Large intestine (tissue), 12 donors: ENCODE measurements around the gene FAM131B. TPM values are rescaled to one million over a fixed set of nuclear protein-coding genes. Genes with fewer than 3 reads are reported as not detected.

Source experiments
- DNase-seq, 2 donors: peaks; one replicate each; pipeline versions ENCODE4 v3.0.0 to v3.0.0-alpha.2; 2013
- H3K27ac ChIP-seq: one replicate; pipeline ENCODE4 v1.5.1; 2013; ENCODE audit warnings: low read length
- H3K27me3 ChIP-seq: 2 replicates; pipeline ENCODE4 v1.6.1; 2013; ENCODE audit warnings: low read length; ENCODE audit not compliant: control insufficient read depth, insufficient read depth
- H3K36me3 ChIP-seq: 2 replicates; pipeline ENCODE4 v1.6.1; 2013; ENCODE audit warnings: low read length; ENCODE audit not compliant: control insufficient read depth, insufficient read depth
- H3K4me1 ChIP-seq: one replicate; pipeline ENCODE4 v1.6.1; 2013; ENCODE audit warnings: low read length; ENCODE audit not compliant: control insufficient read depth, insufficient read depth
- H3K4me3 ChIP-seq: one replicate; pipeline ENCODE4 v1.5.1; 2013; ENCODE audit warnings: low read length
- H3K9me3 ChIP-seq: one replicate; pipeline ENCODE4 v1.6.1; 2013; ENCODE audit warnings: mild to moderate bottlenecking, low read depth, low read length, moderate library complexity; ENCODE audit not compliant: control insufficient read depth
- WGBS: methylation state at CpG from one replicate; pipeline ENCODE4 v1.1.5; 2013; ENCODE audit warnings: low lambda C conversion rate; ENCODE audit not compliant: insufficient coverage; 5-methylcytosine and 5-hydroxymethylcytosine counted together
- long read RNA-seq, 11 donors: transcript quantifications; one replicate each; lab custom pipeline, GENCODE V29; 2026
- polyA plus RNA-seq: library from polyadenylated mRNA; unstranded; fragments of 120-200 nt; gene quantifications from one replicate; pipeline ENCODE4 v1.2.1, GENCODE V29; 2013

Gene FAM131B
- polyA plus RNA-seq, result 5.8 TPM
- long read RNA-seq, donor 1, result 0 reads
- long read RNA-seq, donor 2, full-length matches to known transcripts, result 1 of 1 reads
- long read RNA-seq, donor 2, partial matches to known transcripts, result 0 of 1 reads
- long read RNA-seq, donor 2, other reads (novel, unspliced or antisense), result 0 of 1 reads
- long read RNA-seq, donor 3, result 0 reads
- long read RNA-seq, donor 4, result 0 reads
- long read RNA-seq, donor 5, full-length matches to known transcripts, result 3 of 93 reads
- long read RNA-seq, donor 5, partial matches to known transcripts, result 61 of 93 reads
- long read RNA-seq, donor 5, other reads (novel, unspliced or antisense), result 29 of 93 reads
- long read RNA-seq, donor 6, full-length matches to known transcripts, result 1 of 1 reads
- long read RNA-seq, donor 6, partial matches to known transcripts, result 0 of 1 reads
- long read RNA-seq, donor 6, other reads (novel, unspliced or antisense), result 0 of 1 reads
- long read RNA-seq, donor 7, full-length matches to known transcripts, result 1 of 1 reads
- long read RNA-seq, donor 7, partial matches to known transcripts, result 0 of 1 reads
- long read RNA-seq, donor 7, other reads (novel, unspliced or antisense), result 0 of 1 reads
- long read RNA-seq, donor 8, full-length matches to known transcripts, result 3 of 3 reads
- long read RNA-seq, donor 8, partial matches to known transcripts, result 0 of 3 reads
- long read RNA-seq, donor 8, other reads (novel, unspliced or antisense), result 0 of 3 reads
- long read RNA-seq, donor 9, result 0 reads
- long read RNA-seq, donor 10, full-length matches to known transcripts, result 1 of 1 reads
- long read RNA-seq, donor 10, partial matches to known transcripts, result 0 of 1 reads
- long read RNA-seq, donor 10, other reads (novel, unspliced or antisense), result 0 of 1 reads
- long read RNA-seq, donor 11, full-length matches to known transcripts, result 1 of 1 reads
- long read RNA-seq, donor 11, partial matches to known transcripts, result 0 of 1 reads
- long read RNA-seq, donor 11, other reads (novel, unspliced or antisense), result 0 of 1 reads

DNA sequence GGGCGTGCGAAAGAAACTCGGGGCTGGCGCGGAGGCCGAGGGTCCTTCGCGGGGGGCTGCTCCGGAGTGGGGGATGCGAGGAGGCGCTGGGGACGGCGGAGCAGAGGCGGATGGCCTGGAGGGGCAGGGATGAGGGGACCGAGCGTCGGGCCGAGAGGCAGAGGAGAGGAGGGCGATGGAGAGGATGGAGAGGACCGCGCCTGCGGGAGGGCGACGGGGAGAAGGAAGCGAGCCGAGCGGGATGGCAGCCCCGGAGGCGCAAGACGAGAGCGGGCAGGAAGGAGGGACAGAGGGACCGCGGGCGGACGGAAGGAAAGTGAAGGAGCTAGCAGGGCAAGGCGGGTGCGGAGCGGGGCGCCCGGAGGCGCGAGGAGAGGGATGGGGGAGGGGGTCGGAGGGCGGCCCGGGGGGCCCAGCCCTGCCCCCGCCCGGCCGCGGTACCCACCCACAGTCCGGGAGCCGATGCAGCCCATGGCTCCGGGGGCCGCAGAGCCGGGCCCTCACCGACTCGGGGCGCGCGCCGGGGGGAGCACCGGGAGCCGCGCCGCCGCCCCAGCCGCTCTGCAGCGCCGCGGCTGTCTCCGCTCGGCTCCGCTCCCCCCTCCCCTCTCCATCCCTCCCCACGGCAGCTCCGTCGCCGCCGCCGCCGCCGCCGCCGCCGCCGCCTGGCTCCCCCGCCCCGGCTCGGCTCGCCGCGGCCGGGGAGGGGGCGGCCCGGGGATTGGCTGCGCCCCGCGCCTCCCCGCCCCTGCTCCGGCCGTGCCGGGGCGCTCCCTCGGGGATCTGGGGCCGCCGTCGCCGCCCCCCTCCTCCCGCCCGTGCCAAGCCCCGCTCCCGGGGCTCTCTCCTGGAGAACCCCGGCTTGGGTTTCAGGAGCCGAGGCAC, at the start of gene FAM131B:
TSS of gene FAM131B (minus strand) at position 583 of the 885 bp plus-strand sequence. CDS start at position 473, 110 bp downstream.
- no CpG with 5 or more reads among the region's 112 CpGs for WGBS
- Histone ChIP-seq H3K27ac (no peak within 1 kb of the TSS), H3K9me3 (no peaks in the 10 kb centered on the region), H3K4me3 (peak within 1 kb of the TSS; percentile 43), H3K27me3 (peaks cover 57% of the 10 kb centered on the region), H3K4me1 (peaks cover 3% of the 10 kb centered on the region), H3K36me3 (no peaks in the 10 kb centered on the region)
- DNase-seq, result peak in 1 of 2 donors; percentile 19

DNA sequence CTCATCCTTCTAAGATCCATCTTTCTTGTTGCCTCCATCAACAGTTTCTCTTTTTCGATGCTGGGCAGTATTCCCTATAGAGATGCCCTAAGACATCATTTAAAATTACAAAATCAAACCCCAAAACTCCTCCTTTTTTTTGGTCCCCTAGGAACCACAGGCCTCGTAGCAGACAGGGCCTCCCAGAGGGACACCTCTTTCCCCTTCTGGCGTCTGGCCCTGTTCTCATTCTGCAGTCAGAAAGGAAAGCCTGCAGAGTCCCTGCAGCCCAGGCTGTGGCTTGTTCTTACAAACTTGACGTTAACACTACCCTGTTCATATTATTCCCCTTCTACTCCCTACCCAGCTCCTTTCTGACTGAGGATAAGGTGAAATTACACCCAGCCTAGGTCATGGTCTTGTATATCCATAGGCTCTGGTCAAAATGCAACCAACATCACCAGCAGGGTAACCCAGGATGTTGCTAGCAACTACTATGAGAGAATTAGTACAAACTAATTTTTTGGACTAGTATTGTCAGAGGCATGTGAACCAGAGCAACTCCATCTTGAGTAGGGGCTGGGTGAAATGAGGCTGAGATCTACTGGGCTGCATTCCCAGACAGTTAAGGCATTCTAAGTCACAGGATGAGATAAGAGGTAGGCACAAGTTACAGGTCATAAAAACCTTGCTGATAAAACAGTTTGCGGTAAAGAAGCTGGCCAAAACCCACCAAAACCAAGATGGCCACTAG, 49.6 kb upstream of the FAM131B start:
- WGBS, result 100% methylated on average over 1 of the region's 5 CpGs
- Histone ChIP-seq H3K36me3 (no peaks in the 10 kb centered on the region), H3K27me3 (no peaks in the 10 kb centered on the region), H3K4me3 (no peak overlapping the region), H3K4me1 (peaks cover 17% of the 10 kb centered on the region), H3K27ac (no peak overlapping the region), H3K9me3 (no peaks in the 10 kb centered on the region)
- DNase-seq, result no peak

DNA sequence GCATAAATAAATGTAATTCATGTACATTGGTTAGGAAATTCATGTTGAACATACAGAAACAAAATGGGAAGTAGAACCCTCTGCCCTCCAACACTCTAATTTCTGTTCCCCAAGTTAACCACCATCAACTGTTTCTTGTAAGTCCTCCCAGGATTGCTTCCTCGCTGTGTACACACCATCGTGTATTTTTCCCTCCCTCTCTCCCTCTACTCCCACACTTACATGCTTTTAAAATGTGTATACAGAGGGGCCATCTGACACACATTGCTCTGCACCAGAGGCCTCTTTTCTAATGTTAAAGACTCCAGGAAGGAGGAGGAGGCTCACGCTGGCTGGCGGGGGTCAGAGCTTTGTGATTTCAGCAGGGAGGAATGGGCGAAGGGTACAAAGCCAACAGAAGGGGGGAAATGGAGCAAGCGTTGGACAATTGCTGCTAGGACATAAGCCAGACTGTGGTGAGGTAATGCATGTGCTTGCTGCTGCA, 48.0 kb upstream of the FAM131B start:
- Histone ChIP-seq H3K9me3 (no peaks in the 10 kb centered on the region), H3K4me1 (peaks cover 33% of the 10 kb centered on the region), H3K27me3 (no peaks in the 10 kb centered on the region), H3K4me3 (no peak overlapping the region), H3K27ac (no peak overlapping the region), H3K36me3 (no peaks in the 10 kb centered on the region)
- DNase-seq, result peak in 1 of 2 donors; percentile 30
- no CpG with 5 or more reads among the region's 6 CpGs for WGBS

DNA sequence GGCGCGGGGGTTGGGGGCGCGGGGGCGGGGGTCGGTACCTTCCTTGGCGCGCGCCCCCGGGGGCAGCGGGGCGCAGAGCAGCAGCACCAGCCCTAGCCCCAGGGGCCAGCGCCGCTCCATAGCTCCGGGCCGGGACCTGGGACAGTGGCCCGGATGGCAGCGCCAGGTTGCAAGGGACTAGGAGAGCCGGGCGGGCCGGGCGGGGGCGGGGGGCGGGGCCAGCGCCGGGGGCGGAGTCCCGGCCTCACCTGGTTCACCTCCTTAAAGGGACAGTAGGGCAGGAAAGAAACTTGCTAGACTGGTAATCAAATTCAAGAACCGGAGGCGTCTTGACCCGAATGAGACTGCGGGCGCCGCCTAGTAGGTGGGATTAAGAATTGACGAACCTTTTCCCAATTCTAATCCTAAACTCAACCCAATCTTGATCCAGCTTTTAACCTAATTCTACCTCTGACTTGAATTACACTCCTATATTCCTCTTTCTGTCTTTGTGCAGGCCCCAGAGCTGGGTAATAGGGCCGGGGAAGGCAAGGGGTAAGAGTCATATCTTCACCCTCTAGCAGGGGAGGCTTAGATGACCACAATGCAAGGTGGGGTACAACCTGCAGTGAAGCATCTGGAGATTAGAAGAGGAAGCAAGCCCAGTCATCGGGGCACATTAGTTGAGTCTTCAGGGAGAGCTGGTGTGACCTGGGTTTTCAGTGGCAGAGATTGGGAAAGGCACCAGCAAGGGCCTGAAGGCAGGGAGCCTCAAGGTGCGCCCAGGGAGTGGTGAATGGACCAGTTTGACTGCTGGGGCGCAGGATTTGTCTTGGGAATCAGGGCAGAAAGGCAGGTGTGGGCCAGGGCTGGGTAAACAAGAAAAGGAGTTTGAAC, 46.4 kb upstream of the FAM131B start, which contains the start of gene EPHA1:
TSS of gene EPHA1 (minus strand) at position 171 of the 876 bp plus-strand sequence. CDS start at position 120, 51 bp downstream.
- Histone ChIP-seq H3K36me3 (no peaks in the 10 kb centered on the region), H3K27me3 (no peaks in the 10 kb centered on the region), H3K4me3 (peak within 1 kb of the TSS; percentile 58), H3K27ac (peak within 1 kb of the TSS; percentile 39), H3K9me3 (no peaks in the 10 kb centered on the region), H3K4me1 (peaks cover 39% of the 10 kb centered on the region)
- peak in 1 of 2 donors; percentile 80 for DNase-seq
- no CpG with 5 or more reads among the region's 39 CpGs for WGBS

- no peaks in the 10 kb centered on the region for H3K27me3 ChIP-seq
- H3K9me3 ChIP-seq, result no peaks in the 10 kb centered on the region
- no CpG with 5 or more reads among the region's 20 CpGs for WGBS
- no peaks in the 10 kb centered on the region for H3K36me3 ChIP-seq
- DNase-seq, result peak in 1 of 2 donors; percentile 53
- peaks cover 39% of the 10 kb centered on the region for H3K4me1 ChIP-seq
- H3K4me3 ChIP-seq, result peak overlapping the region; percentile 58
- H3K27ac ChIP-seq, result peak overlapping the region; percentile 37
Observed at GRCh38 chr7:143408252-143408685, 45.8 kb upstream of the FAM131B start.

DNA sequence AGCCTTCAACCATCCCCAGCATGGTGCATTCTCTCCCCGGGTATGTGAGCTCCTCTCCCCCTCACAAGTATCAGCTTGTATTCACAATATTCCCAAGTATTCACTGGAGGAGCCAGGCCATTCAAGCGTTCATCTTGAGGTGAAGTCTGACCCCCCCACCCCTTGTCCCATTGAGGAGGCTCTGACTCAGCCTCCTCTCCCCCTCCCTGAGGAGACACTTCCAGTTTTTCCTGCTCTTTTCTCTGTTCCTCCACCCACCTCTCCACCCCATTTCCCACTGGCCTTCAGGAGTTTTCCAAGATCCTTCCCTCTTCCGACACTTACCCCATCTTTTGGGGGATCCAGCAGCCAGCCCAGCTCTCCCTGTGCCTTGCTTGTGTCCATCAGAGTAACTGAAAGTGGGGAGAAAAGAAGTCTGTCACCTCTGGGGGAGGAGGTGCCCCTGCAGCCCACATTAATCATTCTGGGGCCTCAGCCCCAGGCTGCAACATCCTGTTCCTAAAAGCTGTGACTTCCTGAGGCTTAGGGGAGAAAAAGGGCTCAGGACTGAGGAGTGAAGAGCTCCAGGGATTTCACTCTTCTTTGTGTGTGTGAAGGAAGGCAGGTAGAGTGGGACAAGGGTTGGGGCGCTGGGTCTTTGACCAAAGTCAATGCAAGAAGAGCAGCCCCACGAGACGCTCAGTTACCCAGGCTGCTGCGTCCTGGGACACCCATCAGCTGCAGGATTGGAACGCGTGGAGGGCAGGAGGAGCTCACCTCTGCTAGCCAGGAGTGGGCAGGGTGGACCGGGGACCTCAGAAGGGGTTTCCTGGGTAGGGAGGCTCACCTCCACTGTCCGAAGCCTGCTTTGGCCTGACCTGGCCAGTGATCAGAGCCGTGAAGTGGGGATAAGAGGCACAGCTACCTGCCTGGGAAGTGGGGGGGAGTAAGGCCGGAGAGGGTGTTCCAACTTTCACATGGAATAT, 45.1 kb upstream of the FAM131B start:
- Histone ChIP-seq H3K36me3 (no peaks in the 10 kb centered on the region), H3K9me3 (no peaks in the 10 kb centered on the region), H3K4me1 (peaks cover 39% of the 10 kb centered on the region), H3K4me3 (peak overlapping the region; percentile 58), H3K27me3 (no peaks in the 10 kb centered on the region), H3K27ac (peak overlapping the region; percentile 37)
- WGBS, result 60% methylated on average over 1 of the region's 13 CpGs
- DNase-seq, result peak in 1 of 2 donors; percentile 52

GRCh38 chr7:143406002-143406357, 43.5 kb upstream of the FAM131B start:
- Histone ChIP-seq H3K27me3 (no peaks in the 10 kb centered on the region), H3K4me3 (no peak overlapping the region), H3K4me1 (peaks cover 39% of the 10 kb centered on the region), H3K27ac (no peak overlapping the region), H3K9me3 (no peaks in the 10 kb centered on the region), H3K36me3 (peaks cover 4% of the 10 kb centered on the region)
- DNase-seq, result peak in 1 of 2 donors; percentile 61
- no CpG with 5 or more reads among the region's 3 CpGs for WGBS
